A549 treated with AZD9567 at 1 μM for 4 hours (cell line): ENCODE data around the gene NME5. TPM values are rescaled to one million over a fixed set of nuclear protein-coding genes. Genes with fewer than 3 reads are reported as not detected.

Experiments
- total RNA-seq: library from RNA; stranded (reverse); fragments of 200-300 nt; extraction: Qiagen RNA extraction; gene quantifications from 5 replicates; pipeline ENCODE4 v1.2.3, GENCODE V29; 2022; ENCODE audit not compliant: insufficient read depth

NME5 gene, protein sequence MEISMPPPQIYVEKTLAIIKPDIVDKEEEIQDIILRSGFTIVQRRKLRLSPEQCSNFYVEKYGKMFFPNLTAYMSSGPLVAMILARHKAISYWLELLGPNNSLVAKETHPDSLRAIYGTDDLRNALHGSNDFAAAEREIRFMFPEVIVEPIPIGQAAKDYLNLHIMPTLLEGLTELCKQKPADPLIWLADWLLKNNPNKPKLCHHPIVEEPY
- total RNA-seq = not detected in 5 replicates

DNA sequence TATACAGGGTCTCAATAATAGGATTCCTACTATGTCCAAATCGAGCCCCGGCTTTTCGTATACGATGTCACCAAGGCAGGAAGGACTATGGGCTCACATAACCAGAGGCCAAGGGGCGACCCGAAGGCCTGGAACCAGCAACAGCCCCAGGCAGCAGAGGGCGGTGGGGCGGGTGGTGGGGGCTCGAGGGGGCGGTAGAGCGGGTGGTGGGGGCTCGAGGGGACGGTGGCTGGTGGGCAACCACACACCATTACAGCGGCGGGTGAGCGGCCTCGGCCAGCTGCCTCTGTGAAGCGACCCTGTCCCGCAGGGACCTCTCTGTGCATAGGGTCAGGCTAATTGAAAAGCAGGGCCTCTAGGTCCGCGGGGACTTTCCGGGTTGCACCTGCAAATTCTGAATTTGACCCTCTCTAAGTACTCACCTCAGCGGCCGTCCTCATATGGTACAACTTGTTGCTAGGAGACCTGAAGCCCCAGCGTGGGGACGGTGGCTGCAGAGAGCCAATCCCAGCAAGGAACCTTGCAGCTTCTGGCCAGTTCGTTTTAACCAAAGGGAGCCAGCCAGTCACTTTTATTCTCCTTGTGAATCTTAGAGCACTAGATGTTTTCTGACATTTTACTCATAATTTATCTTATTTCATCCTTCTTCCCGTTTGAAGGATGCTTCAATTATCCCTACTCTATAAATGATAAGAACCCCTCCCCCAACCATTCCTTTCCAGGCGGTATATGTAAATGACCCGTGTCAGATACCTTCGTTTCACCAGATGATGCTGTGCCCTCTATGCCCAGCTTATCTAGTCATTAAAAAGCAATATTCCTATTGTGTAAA, at the start of gene NME5:
Gene NME5, minus strand, starts transcription at position 480 of the 832 bp plus-strand sequence. CDS start 648 bp downstream, outside the sequence.

DNA sequence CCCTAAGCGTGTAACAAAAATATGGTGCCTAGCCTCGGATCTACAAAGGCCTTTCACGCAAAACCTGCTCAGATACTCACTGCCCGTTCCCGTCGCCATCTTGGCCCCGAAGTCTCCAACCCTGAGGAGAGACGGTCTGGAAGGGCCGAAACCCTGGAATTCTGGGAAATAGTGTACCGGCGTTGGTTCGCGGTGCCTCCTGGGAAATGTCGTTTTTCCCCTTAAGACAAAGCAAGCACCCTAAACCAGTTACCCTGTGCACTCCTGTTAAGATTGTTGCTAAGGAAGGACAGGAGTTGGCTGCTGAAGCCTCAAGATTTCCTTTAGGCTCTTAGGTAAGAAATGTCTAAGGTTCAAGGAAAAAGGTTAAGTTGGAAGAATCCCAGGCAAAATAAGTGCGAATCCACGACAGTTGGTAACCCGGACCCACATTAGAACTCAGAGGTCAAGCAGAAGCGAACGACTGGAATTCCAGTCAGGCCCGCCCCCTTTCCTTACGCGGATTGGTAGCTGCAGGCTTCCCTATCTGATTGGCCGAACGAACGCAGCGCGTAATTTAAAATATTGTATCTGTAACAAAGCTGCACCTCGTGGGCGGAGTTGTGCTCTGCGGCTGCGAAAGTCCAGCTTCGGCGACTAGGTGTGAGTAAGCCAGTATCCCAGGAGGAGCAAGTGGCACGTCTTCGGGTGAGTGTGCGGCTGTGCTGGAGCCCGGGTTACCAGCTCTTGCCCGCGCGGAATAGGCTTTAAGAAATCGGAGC, 39.5 kb upstream of the NME5 start, which contains the start of the genes BRD8 and KIF20A:
Gene BRD8, minus strand, starts transcription at position 115 of the 761 bp plus-strand sequence. Its CDS starts 16 bp downstream, at position 99.
Gene KIF20A, plus strand, starts transcription at position 597 of the 761 bp plus-strand sequence. CDS start 569 bp downstream, outside the sequence.

DNA sequence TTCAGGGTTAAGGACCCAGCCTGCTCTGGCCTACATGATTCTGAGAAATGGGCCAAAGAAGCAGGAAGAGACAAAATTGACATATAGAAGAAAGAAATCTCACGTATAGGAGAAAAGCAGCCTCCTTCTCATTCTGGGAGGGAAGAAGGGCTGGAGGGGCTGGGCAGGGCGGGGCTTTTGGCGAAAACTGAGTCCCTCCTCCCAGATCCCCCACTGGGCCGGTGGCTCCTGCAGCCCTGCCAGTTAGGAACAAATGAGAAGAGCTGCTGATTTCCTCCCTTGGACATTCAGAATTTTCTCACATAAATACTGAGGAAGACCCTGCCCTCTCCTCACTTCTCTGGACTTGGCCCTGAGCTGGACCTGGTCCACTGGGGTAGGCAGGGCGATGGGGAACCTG, 55.5 kb downstream of the NME5 start, which contains the start of gene WNT8A:
Gene WNT8A, plus strand, starts transcription at position 332 of the 400 bp plus-strand sequence. CDS start 95 bp downstream, outside the sequence.

Other genes with a start within 250 kb of the NME5 start
- not detected in 5 replicates for gene PKD2L2, start 250.0 kb downstream of the NME5 start, total RNA-seq
- gene FAM13B, start 106.3 kb downstream of the NME5 start, total RNA-seq = 12.6 to 16.8 TPM (median 12.9 TPM) in 5 replicates
- gene WNT8A, start 55.4 kb downstream of the NME5 start, total RNA-seq = not detected in 5 replicates
- 43.5 to 57.0 TPM (median 49.7 TPM) in 5 replicates for gene BRD8, start 39.2 kb upstream of the NME5 start, total RNA-seq
- gene KIF20A, start 39.7 kb upstream of the NME5 start, total RNA-seq = 40.2 to 46.1 TPM (median 42.6 TPM) in 5 replicates
- 20.6 to 29.9 TPM (median 28.8 TPM) in 5 replicates for gene CDC23, start 73.9 kb upstream of the NME5 start, total RNA-seq
- gene GFRA3, start 135.2 kb upstream of the NME5 start, total RNA-seq = 0.08 to 0.12 TPM (median 0.10 TPM) in 4 of 5 replicates, not detected in the other
- gene CDC25C, start 192.4 kb upstream of the NME5 start, total RNA-seq = 9.5 to 13.8 TPM (median 9.8 TPM) in 5 replicates
- 22.3 to 25.3 TPM (median 22.7 TPM) in 5 replicates for gene FAM53C, start 198.8 kb upstream of the NME5 start, total RNA-seq
- 36.8 to 51.6 TPM (median 39.2 TPM) in 5 replicates for gene KDM3B, start 213.3 kb upstream of the NME5 start, total RNA-seq